Smooth muscle cell (in vitro differentiated cells): Measurements from ENCODE around the gene ARL4C. TPM values are rescaled to one million over a fixed set of nuclear protein-coding genes. Genes with fewer than 3 reads are reported as not detected.

Experiments
- DNase-seq: peaks from one replicate; lab custom pipeline; 2025; ENCODE audit not compliant: unreplicated experiment; lab: John Stamatoyannopoulos, UW
- H2AFZ ChIP-seq: fragments of 200-600 bp; sonication (generic); 2 replicates; pipeline ENCODE4 v1.6.0; 2016; ENCODE audit warnings: antibody characterized with exemption, low read depth, mild to moderate bottlenecking
- H3F3A ChIP-seq: fragments of 200-600 bp; sonication (generic); 2 replicates; pipeline ENCODE4 v1.6.0; 2017; ENCODE audit warnings: antibody characterized with exemption, low read depth
- H3K27ac ChIP-seq: fragments of 200-600 bp; sonication (generic); 2 replicates; pipeline ENCODE4 v1.5.1; 2016; ENCODE audit warnings: low read depth, mild to moderate bottlenecking
- H3K27me3 ChIP-seq: fragments of 200-600 bp; sonication (generic); 2 replicates; pipeline ENCODE4 v1.6.1; 2016; ENCODE audit warnings: low read depth, mild to moderate bottlenecking
- H3K36me3 ChIP-seq: fragments of 200-600 bp; sonication (generic); 2 replicates; pipeline ENCODE4 v1.5.1; 2016; ENCODE audit warnings: low read depth
- H3K4me1 ChIP-seq: fragments of 200-600 bp; sonication (generic); 2 replicates; pipeline ENCODE4 v1.5.1; 2016; ENCODE audit warnings: low read depth
- H3K4me2 ChIP-seq: fragments of 200-600 bp; sonication (generic); 2 replicates; pipeline ENCODE4 v1.6.0; 2016; ENCODE audit warnings: mild to moderate bottlenecking
- H3K4me3 ChIP-seq: fragments of 200-600 bp; sonication (generic); 2 replicates; pipeline ENCODE4 v1.5.1; 2016; ENCODE audit warnings: mild to moderate bottlenecking
- H3K79me2 ChIP-seq: fragments of 200-600 bp; sonication (generic); 2 replicates; pipeline ENCODE4 v1.6.0; 2016; ENCODE audit warnings: low read depth, mild to moderate bottlenecking
- H3K9ac ChIP-seq: fragments of 200-600 bp; sonication (generic); 2 replicates; pipeline ENCODE4 v1.6.0; 2016; ENCODE audit warnings: low read depth
- H3K9me3 ChIP-seq: fragments of 200-600 bp; sonication (generic); replicated peaks from 2 replicates; pipeline ENCODE4 v1.5.1; 2016; ENCODE audit warnings: low read depth
- H4K20me1 ChIP-seq: fragments of 200-600 bp; sonication (generic); 2 replicates; pipeline ENCODE4 v1.6.0; 2016; ENCODE audit warnings: low read depth
- CTCF ChIP-seq: fragments of 200-600 bp; sonication (generic); IDR thresholded peaks from 2 replicates; pipeline ENCODE4 v1.5.1; 2017; ENCODE audit warnings: borderline replicate concordance, mild to moderate bottlenecking, antibody characterized with exemption; ENCODE audit not compliant: insufficient read depth, poor library complexity, severe bottlenecking
- WGBS: methylation state at CpG from one replicate; pipeline ENCODE4 v1.1.7; 2016; ENCODE audit warnings: low lambda C conversion rate; 5-methylcytosine and 5-hydroxymethylcytosine counted together
- polyA plus RNA-seq: library from polyadenylated mRNA; unstranded; fragments of >200 nt; fragmentation: Nextera tagmentation; extraction: Ambion mirVana; gene quantifications from 2 replicates; pipeline ENCODE4 v1.2.1, GENCODE V29; 2016
- total RNA-seq: library from RNA; depleted of rRNA; stranded (reverse); fragments of >200 nt; gene quantifications from 2 replicates; pipeline ENCODE4 v1.2.3, GENCODE V29; 2014

ARL4C gene
- total and polyA plus RNA-seq, 2 experiments from 2014 or later = 8.0 to 9.5 TPM

- DNase-seq = no peak
- Histone ChIP-seq H3K4me3 (peak overlapping the region; percentile 70), H3K79me2 (peaks cover 33% of the 10 kb centered on the region), H3K4me2 (peak overlapping the region; percentile 97), H3K9me3 (no peaks in the 10 kb centered on the region), H3K36me3 (no peaks in the 10 kb centered on the region), H4K20me1 (peaks cover 36% of the 10 kb centered on the region), H3K4me1 (peaks cover 28% of the 10 kb centered on the region), H3F3A (peaks cover 5% of the 10 kb centered on the region), H3K27ac (no peak overlapping the region), H2AFZ (peak overlapping the region; percentile 75), H3K27me3 (no peaks in the 10 kb centered on the region), H3K9ac (peak overlapping the region; percentile 56)
- 2% methylated on average over 58 of the region's 89 CpGs for WGBS
- no peak for TF ChIP-seq CTCF
Observed at GRCh38 chr2:234496055-234496834, 636 bp downstream of the ARL4C start.

- DNase-seq = no peak
- no peak overlapping the region for H3K9ac ChIP-seq
- 1% methylated on average over 40 of the region's 40 CpGs for WGBS
- H3K27ac ChIP-seq = no peak overlapping the region
- peaks cover 33% of the 10 kb centered on the region for H3K79me2 ChIP-seq
- H3F3A ChIP-seq = peaks cover 5% of the 10 kb centered on the region
- peaks cover 28% of the 10 kb centered on the region for H3K4me1 ChIP-seq
- H3K27me3 ChIP-seq = no peaks in the 10 kb centered on the region
- TF ChIP-seq CTCF = no peak
- peak overlapping the region; percentile 97 for H3K4me2 ChIP-seq
- no peaks in the 10 kb centered on the region for H3K9me3 ChIP-seq
- peak overlapping the region; percentile 70 for H3K4me3 ChIP-seq
- H4K20me1 ChIP-seq = peaks cover 36% of the 10 kb centered on the region
- H3K36me3 ChIP-seq = no peaks in the 10 kb centered on the region
- peak overlapping the region; percentile 75 for H2AFZ ChIP-seq
Observed at GRCh38 chr2:234495251-234496054, 1.4 kb downstream of the ARL4C start.

- no peaks in the 10 kb centered on the region for H3K36me3 ChIP-seq
- peak overlapping the region; percentile 70 for H3K4me3 ChIP-seq
- peaks cover 36% of the 10 kb centered on the region for H4K20me1 ChIP-seq
- H3K27me3 ChIP-seq = no peaks in the 10 kb centered on the region
- TF ChIP-seq CTCF = no peak
- no peak overlapping the region for H2AFZ ChIP-seq
- H3K79me2 ChIP-seq = peaks cover 33% of the 10 kb centered on the region
- H3K9ac ChIP-seq = no peak overlapping the region
- H3K4me2 ChIP-seq = peak overlapping the region; percentile 97
- H3K9me3 ChIP-seq = no peaks in the 10 kb centered on the region
- H3K27ac ChIP-seq = no peak overlapping the region
- peaks cover 28% of the 10 kb centered on the region for H3K4me1 ChIP-seq
- DNase-seq = no peak
- WGBS = 20% methylated on average over 9 of the region's 9 CpGs
- H3F3A ChIP-seq = peaks cover 5% of the 10 kb centered on the region
Observed at GRCh38 chr2:234494361-234495250, 2.3 kb downstream of the ARL4C start.
